Esophagus muscularis mucosa (tissue), 3 donors: ENCODE measurements around the gene ITGA2.

Source experiments
- CTCF ChIP-seq, 3 experiments: fragments of 200-600 bp in 2 of 3; fragments of 450-650 bp in 1 of 3; sonication (generic) in 2 of 3; IDR thresholded peaks; one replicate each; pipeline ENCODE4 v1.5.1; 2017 to 2019; ENCODE audit warnings: antibody characterized with exemption in 3 of 3, mild to moderate bottlenecking in 2 of 3, moderate library complexity in 1 of 3
- POLR2A ChIP-seq: fragments of 450-650 bp; IDR thresholded peaks from one replicate; pipeline ENCODE4 v1.6.1; 2017; ENCODE audit warnings: antibody characterized with exemption, moderate library complexity, mild to moderate bottlenecking, low read depth
- POLR2AphosphoS5 ChIP-seq, 2 donors: sonication (generic); formaldehyde crosslinking; IDR thresholded peaks; one replicate each; pipeline ENCODE4 v1.6.1; 2017; ENCODE audit warnings: antibody characterized with exemption in 2 of 2

GRCh38 chr5:52977264-52977897 lies 11.8 kb upstream of the ITGA2 start:
- TF ChIP-seq CTCF (IDR thresholded peaks at IDR 0.05) (no peak), POLR2A (no peak), POLR2AphosphoS5 (IDR thresholded peaks at IDR 0.05) (no peak)
